H1 (cell line): ENCODE measurements around the gene ABCC11. TPM values are rescaled to one million over a fixed set of nuclear protein-coding genes. Genes with fewer than 3 reads are reported as not detected.

Experiments used
- CTCF ChIA-PET: fragments of 300-600 bp; sonication (Branson Sonifier 250); formaldehyde crosslinking; loops from one replicate; lab custom pipeline; 2021; ENCODE audit not compliant: partially characterized antibody; lab: Charles Lee
- POLR2A ChIA-PET: fragments of 300-600 bp; sonication (Branson Sonifier 250); formaldehyde crosslinking; loops from one replicate; lab custom pipeline; 2021; ENCODE audit warnings: inconsistent platforms; ENCODE audit not compliant: partially characterized antibody; lab: Charles Lee
- DNase-seq, 2 experiments: peaks; one replicate each; pipeline versions ENCODE4 v3.0.0 to v3.0.0-alpha.2; 2010 to 2022; ENCODE audit warnings: low spot score in 2 of 2, low read depth in 1 of 2, mixed read lengths in 1 of 2
- FAIRE-seq: peaks from 2 replicates; lab custom pipeline; 2011; peaks lifted over from hg19 to GRCh38; lab: Jason Lieb, UNC
- H2AFZ ChIP-seq: 2 replicates; pipeline ENCODE4 v1.8.1; 2012; ENCODE audit warnings: low read length, inconsistent platforms
- H2AK5ac ChIP-seq: 2 replicates; pipeline ENCODE4 v1.6.1; 2013; ENCODE audit warnings: low read depth, low read length
- H2BK120ac ChIP-seq: replicated peaks from 2 replicates; pipeline ENCODE3; 2013; ENCODE audit warnings: low read depth, low read length, inconsistent platforms
- H2BK12ac ChIP-seq: 2 replicates; pipeline ENCODE4 v1.6.1; 2013; ENCODE audit warnings: low read depth, low read length
- H2BK15ac ChIP-seq: 2 replicates; pipeline ENCODE4 v1.6.1; 2013; ENCODE audit warnings: low read length
- H2BK20ac ChIP-seq: 2 replicates; pipeline ENCODE4 v1.6.1; 2013; ENCODE audit warnings: low read length
- H2BK5ac ChIP-seq: 2 replicates; pipeline ENCODE4 v1.6.1; 2013; ENCODE audit warnings: low read depth, low read length
- H3K14ac ChIP-seq: 2 replicates; pipeline ENCODE4 v1.6.1; 2013; ENCODE audit warnings: inconsistent platforms; ENCODE audit not compliant: insufficient read length
- H3K18ac ChIP-seq: 2 replicates; pipeline ENCODE4 v1.6.1; 2013; ENCODE audit warnings: low read length; ENCODE audit errors: extremely low read depth
- H3K23ac ChIP-seq: 2 replicates; pipeline ENCODE4 v1.6.1; 2013; ENCODE audit warnings: inconsistent platforms; ENCODE audit not compliant: insufficient read length
- H3K23me2 ChIP-seq: 2 replicates; pipeline ENCODE4 v1.6.1; 2013; ENCODE audit warnings: low read depth, low read length
- H3K27ac ChIP-seq: 2 replicates; pipeline ENCODE4 v1.6.1; 2011; ENCODE audit warnings: low read depth, low read length, inconsistent platforms
- H3K27me3 ChIP-seq, 4 experiments: replicated peaks in 1 of 4; 1 replicate in 1 of 4; 2 replicates in 3 of 4; pipeline versions ENCODE4 v1.6.1 to v1.8.1; 2011 to 2013; ENCODE audit warnings: low read length in 3 of 4, mild to moderate bottlenecking in 3 of 4, inconsistent platforms in 2 of 4, mixed read lengths in 2 of 4, moderate library complexity in 1 of 4; ENCODE audit not compliant: control insufficient read depth in 3 of 4, insufficient read depth in 3 of 4; ENCODE audit errors: extremely low read depth in 1 of 4
- H3K36me3 ChIP-seq, 4 experiments: 2 replicates each; pipeline versions ENCODE4 v1.6.1 to v1.8.1; 2011 to 2013; ENCODE audit warnings: mild to moderate bottlenecking in 4 of 4, low read length in 3 of 4, moderate library complexity in 2 of 4, control low read depth in 1 of 4, inconsistent platforms in 1 of 4; ENCODE audit not compliant: insufficient read depth in 4 of 4, control insufficient read depth in 2 of 4
- H3K4ac ChIP-seq: replicated peaks from 2 replicates; pipeline ENCODE3; 2013; ENCODE audit warnings: low read length, low read depth, mixed read lengths, inconsistent platforms; ENCODE audit not compliant: insufficient read length
- H3K4me1 ChIP-seq, 4 experiments: replicated peaks in 1 of 4; 1 replicate in 1 of 4; 2 replicates in 3 of 4; pipeline versions ENCODE4 v1.6.1 to v1.8.1; 2011 to 2013; ENCODE audit warnings: low read length in 3 of 4, inconsistent platforms in 2 of 4, mixed read lengths in 1 of 4; ENCODE audit not compliant: insufficient read depth in 4 of 4, control insufficient read depth in 3 of 4
- H3K4me2 ChIP-seq, 2 experiments: 2 replicates each; pipeline versions ENCODE4 v1.6.1 to v1.8.1; 2011 to 2013; ENCODE audit warnings: low read depth in 2 of 2, low read length in 2 of 2, control low read depth in 1 of 2, inconsistent platforms in 1 of 2, mild to moderate bottlenecking in 1 of 2; ENCODE audit not compliant: insufficient read depth in 1 of 2
- H3K4me3 ChIP-seq, 4 experiments: fragments of 200-600, 300-600 bp in 1 of 4; sonication (generic), shearing (Covaris generic), sonication (Bioruptor Twin) in 1 of 4; 2 replicates each; pipeline versions ENCODE4 v1.5.1 to v1.8.1; 2011 to 2016; ENCODE audit warnings: low read length in 4 of 4, low read depth in 3 of 4, control low read depth in 2 of 4, inconsistent platforms in 2 of 4, mild to moderate bottlenecking in 2 of 4, mixed read lengths in 1 of 4, moderate library complexity in 1 of 4; ENCODE audit not compliant: insufficient read depth in 2 of 4; ENCODE audit errors: extremely low read depth in 1 of 4
- H3K56ac ChIP-seq: replicated peaks from 2 replicates; pipeline ENCODE3; 2013; ENCODE audit warnings: low read depth, mild to moderate bottlenecking, mixed read lengths, low read length, inconsistent platforms; ENCODE audit not compliant: insufficient read length
- H3K79me1 ChIP-seq: 2 replicates; pipeline ENCODE4 v1.6.1; 2013; ENCODE audit warnings: low read depth, low read length, control low read depth
- H3K79me2 ChIP-seq, 2 experiments: 2 replicates each; pipeline versions ENCODE4 v1.6.1 to v1.8.1; 2012 to 2013; ENCODE audit warnings: low read length in 2 of 2, mild to moderate bottlenecking in 2 of 2, inconsistent platforms in 1 of 2; ENCODE audit not compliant: insufficient read depth in 2 of 2, control insufficient read depth in 1 of 2
- H3K9ac ChIP-seq, 4 experiments: replicated peaks in 1 of 4; 1 replicate in 1 of 4; 2 replicates in 3 of 4; pipeline versions ENCODE4 v1.6.1 to v1.8.1; 2011 to 2013; ENCODE audit warnings: low read depth in 3 of 4, low read length in 3 of 4, control low read depth in 2 of 4, mild to moderate bottlenecking in 2 of 4, moderate library complexity in 2 of 4, inconsistent platforms in 1 of 4; ENCODE audit errors: extremely low read depth in 1 of 4
- H3K9me3 ChIP-seq, 2 experiments: 2 replicates each; pipeline versions ENCODE4 v1.6.1 to v1.8.1; 2012 to 2013; ENCODE audit warnings: mild to moderate bottlenecking in 2 of 2, moderate library complexity in 2 of 2, control low read depth in 1 of 2, inconsistent platforms in 1 of 2, low read depth in 1 of 2, low read length in 1 of 2, mixed read lengths in 1 of 2; ENCODE audit not compliant: insufficient read depth in 2 of 2
- H4K20me1 ChIP-seq, 2 experiments: replicated peaks in 1 of 2; 2 replicates each; pipeline versions ENCODE3 to v1.8.1; 2011 to 2013; ENCODE audit warnings: inconsistent platforms in 2 of 2, low read length in 2 of 2, mild to moderate bottlenecking in 1 of 2; ENCODE audit not compliant: insufficient read depth in 2 of 2, control insufficient read depth in 1 of 2
- H4K5ac ChIP-seq: 2 replicates; pipeline ENCODE4 v1.6.1; 2013; ENCODE audit warnings: low read length, low read depth, mixed read lengths, inconsistent platforms; ENCODE audit not compliant: insufficient read length
- H4K8ac ChIP-seq: 2 replicates; pipeline ENCODE4 v1.8.0; 2013; ENCODE audit warnings: mild to moderate bottlenecking, moderate library complexity, low read length, inconsistent platforms; ENCODE audit not compliant: insufficient read depth; ENCODE audit errors: extremely low read depth
- H4K91ac ChIP-seq: replicated peaks from 2 replicates; pipeline ENCODE3; 2013; ENCODE audit warnings: low read length, mixed read lengths, inconsistent platforms; ENCODE audit not compliant: insufficient read length
- KDM5A ChIP-seq: fragments of 200-600 bp; IDR thresholded peaks from 2 replicates; pipeline ENCODE4 v1.7.1; 2012; ENCODE audit warnings: mild to moderate bottlenecking, low read length, inconsistent platforms, mixed read lengths
- NANOG ChIP-seq: IDR thresholded peaks from 2 replicates; pipeline ENCODE4 v1.6.1; 2011; ENCODE audit warnings: low read length, low read depth, mild to moderate bottlenecking, inconsistent platforms; ENCODE audit not compliant: insufficient read depth, poor library complexity, severe bottlenecking
- PHF8 ChIP-seq: fragments of 200-600 bp; sonication (generic); conservative IDR thresholded peaks from 2 replicates; pipeline ENCODE4 v1.7.1; 2012; ENCODE audit warnings: low read depth, mild to moderate bottlenecking, inconsistent platforms, low read length, moderate library complexity
- RAD21 ChIP-seq, 2 experiments: IDR thresholded peaks in 1 of 2; conservative IDR thresholded peaks in 1 of 2; 2 replicates each; pipeline ENCODE4 v1.6.1; 2011; ENCODE audit warnings: low read depth in 2 of 2, low read length in 2 of 2, improper control_type of control experiment in 1 of 2, inconsistent platforms in 1 of 2, mild to moderate bottlenecking in 1 of 2, moderate library complexity in 1 of 2
- RBBP5 ChIP-seq: IDR thresholded peaks from 2 replicates; pipeline ENCODE4 v1.7.1; 2012; ENCODE audit warnings: low read depth, mild to moderate bottlenecking, inconsistent platforms, low read length, moderate library complexity, borderline replicate concordance
- WGBS, 2 experiments: shearing (Covaris generic) in 1 of 2; methylation state at CpG; one replicate each; pipeline versions ENCODE4 v1.1.6 to v1.1.7; 2013 to 2015; ENCODE audit warnings: low lambda C conversion rate in 2 of 2, mixed read lengths in 2 of 2, inconsistent platforms in 1 of 2, low coverage in 1 of 2, missing lambda C conversion rate in 1 of 2; ENCODE audit not compliant: insufficient replicate concordance in 2 of 2, insufficient coverage in 1 of 2, insufficient read length in 1 of 2; ENCODE audit errors: extremely low coverage in 1 of 2, missing lambda C conversion rate in 1 of 2; 5-methylcytosine and 5-hydroxymethylcytosine counted together
- polyA plus RNA-seq, 7 experiments: library from polyadenylated mRNA; depleted of rRNA in 3 of 7; stranded (reverse) in 5 of 7; unstranded in 2 of 7; fragments of >200 nt in 5 of 7; fragments of 200-250 nt in 2 of 7; gene quantifications; 1 replicate in 5 of 7; 2 replicates in 1 of 7; 4 replicates in 1 of 7; pipeline versions ENCODE4 v1.2.1 to v1.2.3, GENCODE V29; 2011 to 2013; ENCODE audit warnings: missing spikeins in 2 of 7, mixed read lengths in 2 of 7
- total RNA-seq: library from RNA; stranded (reverse); fragmentation: NEBNext Ultra II Directional; extraction: Animal tissue kit (Norgen Biotek cat#: 25700); gene quantifications from 2 replicates; pipeline ENCODE4 v1.2.1, GENCODE V29; 2021

ABCC11 gene
- total and polyA plus RNA-seq, 2 of the 8 experiments (the other 6 are each of a cell fraction or from before 2014, with no cell fraction given) = 0.06 TPM; not detected in 1

GRCh38 chr16:48235058-48235555 lies 12.2 kb downstream of the ABCC11 start:
- peak; percentile 50 for FAIRE-seq
- H3K27me3 ChIP-seq = no peaks in the 10 kb centered on the region
- POLR2A ChIA-PET = no interaction called here

More at GRCh38 chr16:48235058-48235555, 12.2 kb downstream of the ABCC11 start:
- no peak overlapping the region for H2AFZ ChIP-seq
- no peak overlapping the region for H3K4ac ChIP-seq
- no peak overlapping the region for H3K18ac ChIP-seq
- H3K9ac ChIP-seq = no peak overlapping the region
- 87% methylated on average over 6 of the region's 6 CpGs; no CpG with 5 or more reads in 1 of the 2 experiments for WGBS, 2 experiments
- H3K27ac ChIP-seq = no peak overlapping the region
- DNase-seq = no peak
- no peaks in the 10 kb centered on the region for H3K23me2 ChIP-seq
- TF ChIP-seq PHF8 (no peak), KDM5A (no peak), NANOG (no peak), RBBP5 (no peak), RAD21 (IDR thresholded peaks at IDR 0.05 in 1 of 2, conservative IDR thresholded peaks at IDR 0.05 in 1 of 2; ENCODE audit: low read depth in 2 of 2, low read length in 2 of 2) (no peak)
- no peaks in the 10 kb centered on the region for H3K79me2 ChIP-seq
- H2BK120ac ChIP-seq = no peak overlapping the region
- H2BK12ac ChIP-seq = no peak overlapping the region
- no peaks in the 10 kb centered on the region for H3K4me1 ChIP-seq
- no peak overlapping the region for H3K14ac ChIP-seq
- H4K91ac ChIP-seq = no peak overlapping the region
- no peak overlapping the region for H3K23ac ChIP-seq
- no peak overlapping the region for H3K4me3 ChIP-seq
- H4K5ac ChIP-seq = no peak overlapping the region
- H2AK5ac ChIP-seq = no peak overlapping the region
- H3K56ac ChIP-seq = no peak overlapping the region
- H3K79me1 ChIP-seq = no peaks in the 10 kb centered on the region
- no peaks in the 10 kb centered on the region for H3K36me3 ChIP-seq
- 0 out of 4 replicates have a peak overlapping the region, but pooled peaks of 1 of the 2 experiments have one; percentile 11 for H3K4me2 ChIP-seq
- no peak overlapping the region for H2BK20ac ChIP-seq
- CTCF ChIA-PET = interaction anchor here (0.6 to 2.7 kb wide), 5 partner anchors 12 to 387 kb away, joined by 3 to 11 read pairs (median 3); no protein-coding TSS in a partner anchor
- H4K8ac ChIP-seq = no peak overlapping the region
- H4K20me1 ChIP-seq = no peaks in the 10 kb centered on the region
- no peak overlapping the region for H2BK5ac ChIP-seq
- no peak overlapping the region for H2BK15ac ChIP-seq
- H3K9me3 ChIP-seq = no peaks in the 10 kb centered on the region
